Osteoblast (primary cell): Measurements from ENCODE around the gene RGS1. TPM values are rescaled to one million over a fixed set of nuclear protein-coding genes. Genes with fewer than 3 reads are reported as not detected.

Source experiments
- DNase-seq: peaks from one replicate; pipeline ENCODE4 v3.0.0; 2011; ENCODE audit warnings: low spot score, mixed read lengths; ENCODE audit not compliant: insufficient read length; ENCODE audit errors: missing footprints
- H2AFZ ChIP-seq: 2 replicates; pipeline ENCODE4 v1.6.0; 2011; ENCODE audit warnings: mild to moderate bottlenecking, low read length
- H3K27ac ChIP-seq: 2 replicates; pipeline ENCODE4 v1.5.1; 2011; ENCODE audit warnings: mild to moderate bottlenecking, low read depth, low read length, moderate library complexity
- H3K27me3 ChIP-seq: 2 replicates; pipeline ENCODE4 v1.6.0; 2012; ENCODE audit warnings: mild to moderate bottlenecking, control low read depth, inconsistent platforms, low read length, moderate library complexity; ENCODE audit not compliant: insufficient read depth
- H3K36me3 ChIP-seq: 2 replicates; pipeline ENCODE4 v1.5.1; 2011; ENCODE audit warnings: mild to moderate bottlenecking, low read length, control low read depth, moderate library complexity; ENCODE audit not compliant: insufficient read depth
- H3K4me1 ChIP-seq: 2 replicates; pipeline ENCODE4 v1.5.1; 2011; ENCODE audit warnings: mild to moderate bottlenecking, low read length, control low read depth, moderate library complexity; ENCODE audit not compliant: insufficient read depth
- H3K4me2 ChIP-seq: 2 replicates; pipeline ENCODE4 v1.6.0; 2011; ENCODE audit warnings: mild to moderate bottlenecking, low read length; ENCODE audit not compliant: insufficient read depth
- H3K4me3 ChIP-seq: fragments of 200-600 bp; sonication (generic); 3 replicates; pipeline ENCODE4 v1.5.1; 2012; ENCODE audit warnings: mild to moderate bottlenecking, low read length, inconsistent platforms; ENCODE audit not compliant: insufficient read depth
- H3K79me2 ChIP-seq: 2 replicates; pipeline ENCODE4 v1.6.0; 2012; ENCODE audit warnings: mild to moderate bottlenecking, low read length, control low read depth, inconsistent platforms; ENCODE audit not compliant: insufficient read depth
- H3K9me3 ChIP-seq: 2 replicates; pipeline ENCODE4 v1.5.1; 2011; ENCODE audit warnings: low read depth, low read length, control low read depth
- H4K20me1 ChIP-seq: 2 replicates; pipeline ENCODE4 v1.6.0; 2012; ENCODE audit warnings: mild to moderate bottlenecking, low read length, control low read depth; ENCODE audit not compliant: insufficient read depth
- CTCF ChIP-seq: IDR thresholded peaks from 2 replicates; pipeline ENCODE4 v1.5.1; 2011; ENCODE audit warnings: mild to moderate bottlenecking, low read depth, low read length, moderate library complexity; ENCODE audit errors: extremely low read depth
- total RNA-seq: library from RNA; depleted of rRNA; stranded (reverse); fragments of >200 nt; gene quantifications from 2 replicates; pipeline ENCODE4 v1.2.3, GENCODE V29; 2012

The RGS1 gene
- total RNA-seq, 1 donor, result not detected

- Histone ChIP-seq H2AFZ (no peak overlapping the region), H3K4me1 (peaks cover 30% of the 10 kb centered on the region), H3K79me2 (no peaks in the 10 kb centered on the region), H3K9me3 (no peaks in the 10 kb centered on the region), H4K20me1 (no peaks in the 10 kb centered on the region), H3K4me2 (no peak overlapping the region), H3K4me3 (no peak overlapping the region), H3K27ac (no peak overlapping the region), H3K36me3 (no peaks in the 10 kb centered on the region), H3K27me3 (no peaks in the 10 kb centered on the region)
- no peak for TF ChIP-seq CTCF
- DNase-seq, result no peak
Observed at GRCh38 chr1:192561301-192561700, 14.3 kb upstream of the RGS1 start.

- no peak overlapping the region for H3K4me2 ChIP-seq
- no peaks in the 10 kb centered on the region for H3K9me3 ChIP-seq
- no peaks in the 10 kb centered on the region for H3K79me2 ChIP-seq
- H2AFZ ChIP-seq, result no peak overlapping the region
- no peak overlapping the region for H3K27ac ChIP-seq
- H4K20me1 ChIP-seq, result no peaks in the 10 kb centered on the region
- no peak overlapping the region for H3K4me3 ChIP-seq
- peaks cover 23% of the 10 kb centered on the region for H3K4me1 ChIP-seq
- no peaks in the 10 kb centered on the region for H3K27me3 ChIP-seq
- DNase-seq, result no peak
- no peaks in the 10 kb centered on the region for H3K36me3 ChIP-seq
- no peak for TF ChIP-seq CTCF
Observed at GRCh38 chr1:192563129-192563528, 12.4 kb upstream of the RGS1 start.

GRCh38 chr1:192564099-192564498, 11.5 kb upstream of the RGS1 start:
- no peak overlapping the region for H3K4me2 ChIP-seq
- no peaks in the 10 kb centered on the region for H3K9me3 ChIP-seq
- H3K36me3 ChIP-seq, result no peaks in the 10 kb centered on the region
- H3K27me3 ChIP-seq, result no peaks in the 10 kb centered on the region
- no peaks in the 10 kb centered on the region for H3K79me2 ChIP-seq
- H3K27ac ChIP-seq, result no peak overlapping the region
- H3K4me1 ChIP-seq, result peaks cover 15% of the 10 kb centered on the region
- no peak for TF ChIP-seq CTCF
- H2AFZ ChIP-seq, result no peak overlapping the region
- no peak for DNase-seq
- no peak overlapping the region for H3K4me3 ChIP-seq
- no peaks in the 10 kb centered on the region for H4K20me1 ChIP-seq

- no peaks in the 10 kb centered on the region for H3K36me3 ChIP-seq
- H3K27me3 ChIP-seq, result no peaks in the 10 kb centered on the region
- no peak for DNase-seq
- H4K20me1 ChIP-seq, result no peaks in the 10 kb centered on the region
- no peak for TF ChIP-seq CTCF
- H3K9me3 ChIP-seq, result peaks cover 3% of the 10 kb centered on the region
- no peaks in the 10 kb centered on the region for H3K79me2 ChIP-seq
- no peak overlapping the region for H3K27ac ChIP-seq
- H3K4me3 ChIP-seq, result no peak overlapping the region
- H3K4me2 ChIP-seq, result no peak overlapping the region
- no peak overlapping the region for H2AFZ ChIP-seq
- peaks cover 3% of the 10 kb centered on the region for H3K4me1 ChIP-seq
Observed at GRCh38 chr1:192565946-192566345, 9.6 kb upstream of the RGS1 start.
